ENCODE measurements around the gene KIF6.

The KIF6 gene

GRCh38 chr6:39402239-39402751 lies 322.9 kb downstream of the KIF6 start:
- TF ChIP-seq CTCF (IDR thresholded peaks at IDR 0.05; ENCODE audit: insufficient read depth, low read length): no peak
- no peak for TF ChIP-seq REST (IDR thresholded peaks at IDR 0.05; ENCODE audit: insufficient replicate concordance, low read depth)
- TF ChIP-seq SPI1 (IDR thresholded peaks at IDR 0.05; ENCODE audit: borderline replicate concordance, low read depth): no peak
- TF ChIP-seq POLR2AphosphoS5 (IDR thresholded peaks at IDR 0.05; ENCODE audit: low read depth): no peak
- no peak for TF ChIP-seq GABPA (IDR thresholded peaks at IDR 0.05; ENCODE audit: low read depth)
- DNase-seq (ENCODE audit: low read depth in 1 of 2, low spot score in 1 of 2): no peak
- Histone ChIP-seq H3K27me3 (ENCODE audit: insufficient read depth, poor library complexity, severe bottlenecking) (no peaks in the 10 kb centered on the region), H3K27ac (replicated peaks) (no peak overlapping the region), H3K4me3 (replicated peaks; ENCODE audit: insufficient read depth, low read length) (no peak overlapping the region)

GRCh38 chr6:39401376-39401775 lies 323.8 kb downstream of the KIF6 start:
- no peak for TF ChIP-seq SPI1 (IDR thresholded peaks at IDR 0.05; ENCODE audit: borderline replicate concordance, low read depth)
- TF ChIP-seq REST (IDR thresholded peaks at IDR 0.05; ENCODE audit: insufficient replicate concordance, low read depth): no peak
- no peak for TF ChIP-seq GABPA (IDR thresholded peaks at IDR 0.05; ENCODE audit: low read depth)

GRCh38 chr6:39400026-39400425 lies 325.2 kb downstream of the KIF6 start:
- H3K27ac ChIP-seq (replicated peaks): no peak overlapping the region
- H3K27me3 ChIP-seq (ENCODE audit: insufficient read depth, poor library complexity, severe bottlenecking): no peaks in the 10 kb centered on the region
- DNase-seq (ENCODE audit: low read depth in 1 of 2, low spot score in 1 of 2): no peak
- no peak for TF ChIP-seq REST (IDR thresholded peaks at IDR 0.05; ENCODE audit: insufficient replicate concordance, low read depth)
- TF ChIP-seq SPI1 (IDR thresholded peaks at IDR 0.05; ENCODE audit: borderline replicate concordance, low read depth): no peak
- no peak for TF ChIP-seq CTCF (IDR thresholded peaks at IDR 0.05; ENCODE audit: insufficient read depth, low read length)
- TF ChIP-seq GABPA (IDR thresholded peaks at IDR 0.05; ENCODE audit: low read depth): no peak
- no peak for TF ChIP-seq POLR2AphosphoS5 (IDR thresholded peaks at IDR 0.05; ENCODE audit: low read depth)
- H3K4me3 ChIP-seq (replicated peaks; ENCODE audit: insufficient read depth, low read length): no peak overlapping the region

More at GRCh38 chr6:39401376-39401775, 323.8 kb downstream of the KIF6 start:
- no peak for DNase-seq (ENCODE audit: low read depth in 1 of 2, low spot score in 1 of 2)
- no peak overlapping the region for H3K27ac ChIP-seq (replicated peaks)
- no peak overlapping the region for H3K4me3 ChIP-seq (replicated peaks; ENCODE audit: insufficient read depth, low read length)
- H3K27me3 ChIP-seq (ENCODE audit: insufficient read depth, poor library complexity, severe bottlenecking): no peaks in the 10 kb centered on the region
